K562 (cell line): ENCODE results near the gene CEP250. TPM values are rescaled to one million over a fixed set of nuclear protein-coding genes. Genes with fewer than 3 reads are reported as not detected.

Experiments
- ATAC-seq: fragments of 200-7000 bp; cut with Tn5 transposase; 3 replicates; pipeline ENCODE4 v1.9.1; 2020; ENCODE audit warnings: moderate library complexity
- BruUV-seq: library from RNA; stranded (reverse); fragments of 400-500 nt; replicated peaks from 2 replicates; lab custom pipeline; 2021; lab: Mats Ljungman, UMichigan
- CTCF ChIA-PET: fragments of 300-600 bp; formaldehyde crosslinking; extraction: SDS; loops from one replicate; lab custom pipeline; 2021; ENCODE audit warnings: low intra/inter-chr PET ratio; lab: Yijun Ruan, JAX
- POLR2A ChIA-PET: fragments of 300-600, 350-650 bp; sonication (Branson Sonifier 250); formaldehyde crosslinking; extraction: SDS; loops from one replicate; lab custom pipeline; 2021; ENCODE audit warnings: antibody characterized with exemption, inconsistent platforms; lab: Yijun Ruan, JAX
- DNase-seq, 4 experiments: peaks; one replicate each; pipeline versions ENCODE4 v3.0.0 to v3.0.0-alpha.2; 2011 to 2018; ENCODE audit warnings: low spot score in 3 of 4, mixed read lengths in 3 of 4; ENCODE audit errors: extremely low read depth in 1 of 4
- FAIRE-seq: peaks from 2 replicates; lab custom pipeline; 2011; peaks lifted over from hg19 to GRCh38; lab: Jason Lieb, UNC
- H2AFZ ChIP-seq: 2 replicates; pipeline ENCODE4 v1.6.0; 2011; ENCODE audit warnings: low read depth, low read length, control low read depth, inconsistent platforms
- H3K27ac ChIP-seq: fragments of 200-600 bp; 3 replicates; pipeline ENCODE4 v1.8.0; 2011; ENCODE audit warnings: low read depth, mild to moderate bottlenecking, control low read depth, inconsistent platforms, low read length, moderate library complexity, mixed read lengths; ENCODE audit errors: extremely low read depth
- H3K27me3 ChIP-seq, 2 experiments: fragments of 300-600 bp in 1 of 2; 2 replicates in 1 of 2; 3 replicates in 1 of 2; pipeline versions ENCODE4 v1.6.0 to v1.8.0; 2011; ENCODE audit warnings: inconsistent platforms in 2 of 2, low read length in 2 of 2, mild to moderate bottlenecking in 1 of 2, mixed read lengths in 1 of 2, moderate library complexity in 1 of 2; ENCODE audit not compliant: control insufficient read depth in 2 of 2, insufficient read depth in 2 of 2
- H3K36me3 ChIP-seq: fragments of 300-600 bp; 3 replicates; pipeline ENCODE4 v1.8.0; 2011; ENCODE audit warnings: mild to moderate bottlenecking, low read length, inconsistent platforms; ENCODE audit not compliant: control insufficient read depth, insufficient read depth
- H3K4me1 ChIP-seq, 2 experiments: fragments of 200-600 bp in 1 of 2; replicated peaks in 1 of 2; 2 replicates in 1 of 2; 3 replicates in 1 of 2; pipeline versions ENCODE4 v1.5.1 to v1.8.0; 2011; ENCODE audit warnings: inconsistent platforms in 2 of 2, low read length in 2 of 2, mild to moderate bottlenecking in 1 of 2, mixed read lengths in 1 of 2, moderate library complexity in 1 of 2; ENCODE audit not compliant: control insufficient read depth in 2 of 2, insufficient read depth in 2 of 2
- H3K4me2 ChIP-seq: 2 replicates; pipeline ENCODE4 v1.6.1; 2011; ENCODE audit warnings: low read length, control low read depth, inconsistent platforms, mixed read lengths; ENCODE audit not compliant: insufficient read depth
- H3K4me3 ChIP-seq: fragments of 200-600 bp; sonication (generic), shearing (Covaris generic); 2 replicates; pipeline ENCODE4 v1.5.1; 2016; ENCODE audit warnings: control low read depth, inconsistent platforms
- H3K79me2 ChIP-seq: fragments of 200-600 bp; 3 replicates; pipeline ENCODE4 v1.8.0; 2011; ENCODE audit warnings: low read length, inconsistent platforms; ENCODE audit not compliant: control insufficient read depth, insufficient read depth
- H3K9ac ChIP-seq, 2 experiments: 2 replicates each; pipeline versions ENCODE4 v1.6.0 to v1.6.1; 2011; ENCODE audit warnings: low read depth in 2 of 2, low read length in 2 of 2, control low read depth in 1 of 2, inconsistent platforms in 1 of 2, mild to moderate bottlenecking in 1 of 2, mixed read lengths in 1 of 2; ENCODE audit not compliant: insufficient read depth in 1 of 2
- H3K9me1 ChIP-seq: one replicate; pipeline ENCODE4 v1.6.0; 2011; ENCODE audit warnings: inconsistent platforms, mild to moderate bottlenecking, low read length, moderate library complexity; ENCODE audit not compliant: control insufficient read depth, insufficient read depth
- H3K9me3 ChIP-seq: replicated peaks from 2 replicates; pipeline ENCODE4 v1.5.1; 2011; ENCODE audit warnings: low read depth, low read length, inconsistent platforms; ENCODE audit not compliant: control insufficient read depth, insufficient read depth
- H4K20me1 ChIP-seq: replicated peaks from 2 replicates; pipeline ENCODE4 v1.6.1; 2011; ENCODE audit warnings: low read length, inconsistent platforms, mixed read lengths; ENCODE audit not compliant: control insufficient read depth, insufficient read depth
- ETV5 ChIP-seq: sonication (generic); formaldehyde crosslinking; IDR thresholded peaks from 2 replicates; pipeline ENCODE4 v1.4.0; 2020; ENCODE audit warnings: low read depth, mild to moderate bottlenecking, missing genetic modification reagents
- MTF1 ChIP-seq: fragments of 250-450 bp; sonication (Bioruptor Pico); IDR thresholded peaks from 2 replicates; pipeline ENCODE4 v1.9.0; 2021; ENCODE audit warnings: moderate library complexity, mild to moderate bottlenecking, inconsistent platforms, borderline replicate concordance
- NR0B1 ChIP-seq: fragments of 450-650 bp; IDR thresholded peaks from one replicate; pipeline ENCODE4 v1.6.1; 2018; ENCODE audit warnings: mild to moderate bottlenecking, moderate library complexity; ENCODE audit not compliant: partially characterized antibody
- POLR2H ChIP-seq: IDR thresholded peaks from 2 replicates; pipeline ENCODE4 v1.6.1; 2016; ENCODE audit warnings: missing genetic modification characterization, low read depth, mild to moderate bottlenecking, control low read depth, missing compliant biosample characterization, moderate library complexity
- PREB ChIP-seq: sonication (generic); formaldehyde crosslinking; IDR thresholded peaks from 2 replicates; pipeline ENCODE4 v1.8.1; 2023; ENCODE audit warnings: mild to moderate bottlenecking, missing genetic modification reagents
- RB1 ChIP-seq: fragments of 450-650 bp; IDR thresholded peaks from 2 replicates; pipeline ENCODE4 v1.6.1; 2017; ENCODE audit warnings: low read depth, mild to moderate bottlenecking
- RUNX1 ChIP-seq: sonication (generic); IDR thresholded peaks from 2 replicates; pipeline ENCODE4 v1.6.1; 2016; ENCODE audit warnings: antibody characterized with exemption, low read depth
- SETDB1 ChIP-seq: IDR thresholded peaks from one replicate; pipeline ENCODE4 v1.6.1; 2012; ENCODE audit warnings: low read length, control low read depth, inconsistent platforms
- SIRT6 ChIP-seq: IDR thresholded peaks from one replicate; pipeline ENCODE4 v1.6.1; 2012; ENCODE audit warnings: low read depth, mild to moderate bottlenecking, control low read depth, inconsistent platforms, low read length, moderate library complexity
- XRCC5 ChIP-seq: fragments of 200-400 bp; formaldehyde crosslinking; IDR thresholded peaks from 2 replicates; pipeline ENCODE4 v1.6.1; 2017; ENCODE audit warnings: low read depth, mild to moderate bottlenecking, low read length
- ZNF407 ChIP-seq: fragments of 450-650 bp; IDR thresholded peaks from 2 replicates; pipeline ENCODE4 v1.6.1; 2016; ENCODE audit warnings: low read depth
- ZNF668 ChIP-seq: fragments of 250-450 bp; sonication (Bioruptor Pico); IDR thresholded peaks from 2 replicates; pipeline ENCODE4 v1.8.0; 2022; ENCODE audit warnings: mild to moderate bottlenecking, inconsistent platforms
- WGBS: fragments of 100-300 bp; shearing (Covaris generic); methylation state at CpG from one replicate; pipeline ENCODE4 v1.1.6; 2016; ENCODE audit warnings: low coverage, mixed read lengths; ENCODE audit not compliant: insufficient coverage; ENCODE audit errors: missing lambda C conversion rate; 5-methylcytosine and 5-hydroxymethylcytosine counted together
- in situ Hi-C: fragments of 300-500 bp; cut with MboI; formaldehyde crosslinking; loops from 4 replicates; pipeline ENCODE4 v1.15.0; 2018; ENCODE audit warnings: inconsistent platforms, mixed read lengths
- intact Hi-C: fragments of 100-400 bp; cut with micrococcal nuclease; formaldehyde crosslinking; loops from 2 replicates; pipeline ENCODE4 v1.14.2; 2022
- polyA plus RNA-seq, 8 experiments: library from polyadenylated mRNA; depleted of rRNA in 4 of 8; stranded (reverse) in 5 of 8; unstranded in 3 of 8; fragments of >200 nt; fragmentation: Nextera tagmentation in 2 of 8; fragmentation: Illumina TruSeq in 1 of 8; extraction: Ambion mirVana in 2 of 8; extraction: Trizol in 1 of 8; gene quantifications; 2 replicates each; pipeline versions ENCODE4 v1.2.1 to v1.2.3, GENCODE V29; 2011 to 2014; ENCODE audit warnings: inconsistent platforms in 1 of 8, missing spikeins in 1 of 8
- total RNA-seq, 7 experiments: library from RNA; depleted of rRNA in 6 of 7; stranded (reverse); fragments of >200 nt in 6 of 7; fragmentation: Illumina TruSeq in 2 of 7; extraction: Trizol in 2 of 7; gene quantifications; 2 replicates each; pipeline versions ENCODE4 v1.2.1 to v1.2.3, GENCODE V29; 2011 to 2021; ENCODE audit warnings: low replicate concordance in 1 of 7

The CEP250 gene
- total and polyA plus RNA-seq, 9 of the 15 experiments (the other 6 are each of a cell fraction or from before 2014, with no cell fraction given): 2.5 to 41.9 (median 20.5) TPM

GRCh38 chr20:35479798-35480197 is 24.4 kb downstream of the CEP250 start:
- H3K36me3 ChIP-seq: peaks cover 69% of the 10 kb centered on the region
- FAIRE-seq: peak; percentile 29
- BruUV-seq: TSS peak; percentile 25
- H3K79me2 ChIP-seq: no peaks in the 10 kb centered on the region
- ChIA-PET CTCF (no interaction called here), POLR2A (interaction anchor here (0.7 to 2.2 kb wide), 4 partner anchors 9 to 19 kb away, joined by 3 to 7 read pairs (median 3); no protein-coding TSS in a partner anchor)
- no peak overlapping the region for H3K4me2 ChIP-seq
- no peaks in the 10 kb centered on the region for H4K20me1 ChIP-seq
- no peak overlapping the region for H2AFZ ChIP-seq
- ATAC-seq: no peak
- no peak for DNase-seq
- intact Hi-C loops: no loop called here
- H3K9ac ChIP-seq: no peak overlapping the region
- H3K4me3 ChIP-seq: no peak overlapping the region
- in situ Hi-C loops: no loop called here
- H3K9me3 ChIP-seq: no peaks in the 10 kb centered on the region
- H3K27me3 ChIP-seq: no peaks in the 10 kb centered on the region
- no peaks in the 10 kb centered on the region for H3K4me1 ChIP-seq
- no peak overlapping the region for H3K27ac ChIP-seq
- H3K9me1 ChIP-seq: no peaks in the 10 kb centered on the region
- 92% methylated on average over 4 of the region's 5 CpGs for WGBS
- TF ChIP-seq SETDB1 (no peak), ETV5 (CRISPR knock-in tag) (no peak), ZNF407 (no peak), POLR2H (no peak), MTF1 (CRISPR knock-in tag) (no peak), RB1 (no peak), ZNF668 (no peak), SIRT6 (no peak), NR0B1 (no peak), RUNX1 (no peak), XRCC5 (no peak), PREB (CRISPR knock-in tag) (no peak)
